Measurements from ENCODE around the gene BCAN.

The BCAN gene

GRCh38 chr1:156665539-156665938, 23.6 kb downstream of the BCAN start:
- no peak for TF ChIP-seq CTCF (conservative IDR thresholded peaks at IDR 0.05)
- no peak overlapping the region for H3K27ac ChIP-seq

GRCh38 chr1:156666862-156667609, 25.1 kb downstream of the BCAN start:
- TF ChIP-seq CTCF (conservative IDR thresholded peaks at IDR 0.05) = no peak
- H3K27ac ChIP-seq = no peak overlapping the region

GRCh38 chr1:156667610-156667967, 25.7 kb downstream of the BCAN start:
- no peak for TF ChIP-seq CTCF (conservative IDR thresholded peaks at IDR 0.05)
- H3K27ac ChIP-seq = no peak overlapping the region

GRCh38 chr1:156667968-156668709, 26.2 kb downstream of the BCAN start:
- TF ChIP-seq CTCF (conservative IDR thresholded peaks at IDR 0.05) = no peak
- no peak overlapping the region for H3K27ac ChIP-seq

- H3K27ac ChIP-seq = no peak overlapping the region
These were observed 27.1 kb downstream of the BCAN start for GRCh38 chr1:156668801-156669637.

GRCh38 chr1:156669794-156670193, 27.9 kb downstream of the BCAN start:
- H3K27ac ChIP-seq = no peak overlapping the region
- TF ChIP-seq CTCF (conservative IDR thresholded peaks at IDR 0.05) = no peak

More at GRCh38 chr1:156668801-156669637, 27.1 kb downstream of the BCAN start:
- TF ChIP-seq CTCF (conservative IDR thresholded peaks at IDR 0.05) = no peak

GRCh38 chr1:156670359-156670758, 28.4 kb downstream of the BCAN start:
- no peak for TF ChIP-seq CTCF (conservative IDR thresholded peaks at IDR 0.05)
- H3K27ac ChIP-seq = no peak overlapping the region
